HG02970 (cell line): ENCODE measurements around the gene RAP1A.
"Not testable (repeated sequence)": the region's sequence is repeated elsewhere in the genome, so short reads cannot be mapped to it uniquely, and the experiment has no call there.

Experiments
- ATAC-seq: cut with Tn5 transposase; IDR thresholded peaks from one replicate; pipeline ENCODE4 v1.9.1; 2021; ENCODE audit warnings: mild to moderate bottlenecking, moderate library complexity, moderate number of reproducible peaks; ENCODE audit not compliant: unreplicated experiment, low FRiP score

The RAP1A gene

DNA sequence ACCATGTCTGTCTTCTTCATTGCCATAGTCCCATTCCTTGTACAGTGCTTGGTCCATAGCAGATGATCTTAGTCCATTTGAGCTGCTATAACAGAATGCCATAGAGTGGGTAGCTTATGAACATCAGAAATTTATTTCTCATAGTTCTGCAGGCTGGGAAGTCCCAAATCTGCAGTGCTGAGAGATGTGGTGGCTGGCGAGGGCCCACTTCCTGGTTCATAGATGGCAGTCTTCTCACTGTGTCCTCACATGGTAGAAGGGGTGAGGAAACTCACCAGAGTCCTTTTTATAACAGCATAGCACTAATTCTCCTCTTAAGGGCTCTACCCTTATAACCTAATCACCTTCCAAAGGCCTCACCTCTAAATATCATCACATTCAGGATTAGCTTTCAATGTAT, 23.1 kb upstream of the RAP1A start:
- ATAC-seq, result no peak

DNA sequence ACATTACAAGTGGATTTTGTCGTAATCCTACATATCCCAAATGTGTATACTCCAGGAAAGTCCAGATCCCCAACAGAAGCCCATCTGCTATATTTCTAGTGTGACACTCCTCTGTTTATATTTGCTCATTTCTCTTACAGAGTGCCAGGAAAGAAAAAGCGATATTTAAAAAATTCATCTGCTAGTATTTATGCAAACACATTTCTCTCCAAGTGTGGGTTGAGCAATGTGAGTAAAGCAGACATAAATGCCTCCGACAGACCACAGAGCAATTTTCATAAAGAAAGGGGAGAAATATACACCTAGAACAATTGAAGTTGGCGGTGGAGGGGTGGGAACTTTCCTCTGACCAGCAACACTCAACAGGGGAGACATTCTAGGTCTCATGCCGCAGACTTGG, 22.2 kb upstream of the RAP1A start:
- ATAC-seq, result no peak

DNA sequence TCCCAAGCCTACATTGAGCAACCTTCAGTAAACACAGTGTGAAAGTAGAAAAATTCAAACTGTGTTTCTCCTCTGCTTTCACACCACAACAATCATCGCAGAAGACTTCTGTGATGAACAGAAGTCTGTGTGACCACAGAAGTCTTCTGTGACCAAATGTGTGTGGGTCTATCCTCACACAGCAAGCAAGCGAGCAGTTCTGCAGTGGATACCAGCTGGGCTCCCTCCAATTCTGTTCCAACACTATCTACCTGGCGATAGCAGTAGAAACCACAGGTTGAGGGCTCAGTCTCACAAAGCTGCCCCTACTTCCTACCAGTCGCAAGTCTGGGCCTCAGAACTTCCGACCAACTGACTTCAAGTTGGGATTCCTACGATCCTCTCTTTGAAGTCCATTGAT, 21.0 kb upstream of the RAP1A start:
- ATAC-seq, result no peak

DNA sequence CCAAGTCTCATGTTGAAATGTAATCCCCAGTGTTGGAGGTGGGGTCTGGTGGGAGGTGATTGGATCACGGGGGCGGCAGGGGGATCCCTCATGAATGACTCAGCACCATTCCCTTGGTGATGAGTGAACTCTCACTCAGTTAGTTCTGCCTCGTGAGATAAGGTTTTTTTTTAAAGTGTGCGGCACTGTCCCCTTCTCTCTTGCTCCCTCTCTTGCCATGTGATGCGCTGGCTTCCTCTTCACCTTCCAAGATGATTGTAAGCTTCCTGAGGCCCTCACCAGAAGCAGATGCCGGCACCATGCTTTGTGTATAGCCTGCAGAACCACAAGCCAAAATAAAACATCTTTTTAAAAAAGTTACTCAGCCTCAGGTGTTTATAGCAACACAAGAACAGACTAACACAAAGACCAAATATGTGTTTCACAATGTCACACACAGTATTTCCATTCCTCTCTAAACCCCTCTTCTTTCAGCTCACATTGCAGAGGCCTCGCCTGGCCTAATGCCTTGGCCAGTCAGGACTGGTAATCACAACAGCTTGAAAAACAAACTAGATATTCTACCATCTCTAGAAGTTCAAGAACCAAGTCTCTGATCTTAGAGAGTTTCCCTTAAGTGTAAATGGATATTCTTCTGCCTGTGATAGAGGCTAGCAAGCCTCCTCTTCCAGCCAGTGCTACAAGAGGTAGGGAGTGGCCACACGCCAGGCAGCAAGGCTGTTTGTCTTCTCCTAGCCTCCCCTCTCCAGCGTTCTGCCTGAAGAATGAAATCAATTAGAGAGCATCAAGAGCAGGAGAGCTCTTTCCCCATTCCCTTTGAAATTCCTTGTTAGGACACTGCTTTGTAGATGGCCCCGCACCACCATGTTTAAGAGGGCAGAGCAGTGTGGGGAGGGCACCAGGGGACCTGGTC, 19.6 kb upstream of the RAP1A start:
- peak; percentile 3 for ATAC-seq

DNA sequence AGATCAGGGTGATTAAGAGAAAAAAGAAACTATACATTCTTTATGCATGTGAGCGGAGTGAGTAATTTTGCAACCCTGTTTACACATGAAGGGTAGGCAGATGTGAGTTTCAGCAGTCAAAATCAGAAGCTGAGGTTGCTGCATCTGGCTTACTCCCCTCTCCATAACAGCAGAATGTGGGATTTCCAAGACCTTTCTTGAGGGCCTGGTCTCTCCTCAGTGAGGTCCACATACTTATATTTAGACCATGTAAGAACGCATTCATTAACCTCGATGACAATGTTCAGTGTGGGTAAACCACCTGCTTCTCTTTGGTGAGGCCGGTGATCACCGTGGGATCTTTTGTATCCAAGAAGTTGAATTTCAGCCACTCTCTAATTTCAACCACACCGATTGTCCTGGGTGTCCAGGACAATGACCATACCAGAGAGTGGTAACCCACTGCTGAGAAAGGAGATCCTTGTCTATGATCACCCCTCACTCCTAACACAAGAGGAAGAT, 18.7 kb upstream of the RAP1A start:
- ATAC-seq, result peak; percentile 71

DNA sequence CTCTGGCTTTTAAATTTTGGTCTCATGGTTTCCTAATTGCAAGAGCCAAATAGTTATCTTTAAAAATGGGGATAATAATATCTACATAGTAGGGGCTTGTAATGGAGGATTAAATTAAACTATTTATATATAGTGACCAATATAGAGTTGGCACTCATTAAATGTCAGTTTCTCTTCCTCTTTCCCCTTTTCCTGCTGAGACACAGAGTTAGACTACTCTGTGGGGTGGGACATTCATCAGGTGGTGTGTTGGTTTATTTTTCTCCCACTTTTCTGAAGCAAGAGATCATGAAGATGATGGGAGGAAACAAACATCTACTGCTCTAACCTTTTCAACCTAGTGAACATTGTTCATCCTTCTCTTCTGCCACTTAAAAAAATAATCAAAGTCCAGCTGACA, 17.3 kb upstream of the RAP1A start:
- ATAC-seq, result no peak

DNA sequence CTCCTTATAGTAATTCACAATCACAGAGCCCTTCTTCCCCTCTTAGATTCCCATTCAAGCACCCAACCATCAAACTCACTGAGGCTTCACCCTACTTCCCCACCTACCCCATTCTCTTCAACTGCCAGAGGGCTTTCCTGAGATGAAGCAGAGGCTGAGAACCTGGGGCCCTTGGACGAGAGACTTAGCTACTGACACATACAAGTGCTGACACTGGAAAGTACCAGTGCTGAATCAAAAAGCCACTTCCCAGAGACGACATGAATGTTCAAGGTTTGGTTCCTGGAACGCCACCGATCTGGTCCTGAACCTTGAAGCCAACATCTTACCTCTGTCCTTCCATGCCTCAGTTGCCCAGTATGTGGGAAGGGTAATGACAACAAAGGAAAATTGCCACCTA, 16.6 kb upstream of the RAP1A start:
- ATAC-seq, result no peak

DNA sequence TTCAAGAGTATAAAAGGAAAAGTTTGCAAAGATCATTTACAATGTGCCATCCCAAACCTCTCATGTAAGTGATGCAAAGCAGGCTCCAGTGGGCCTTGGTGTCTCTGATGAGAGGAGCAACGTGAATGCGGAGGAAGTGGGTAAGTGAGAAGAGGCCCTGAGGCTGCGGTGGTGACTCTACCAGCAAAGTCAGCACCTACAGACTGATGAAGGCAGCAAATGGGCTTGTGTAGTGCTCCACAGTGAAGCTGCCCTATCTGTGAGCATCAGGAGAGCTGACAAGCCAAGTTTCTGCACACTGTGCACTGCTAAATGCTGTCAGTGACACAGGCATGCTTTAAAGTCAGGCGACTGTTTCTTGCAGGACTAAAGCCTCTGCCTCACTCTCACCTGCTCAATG, 15.6 kb upstream of the RAP1A start:
- no peak for ATAC-seq

DNA sequence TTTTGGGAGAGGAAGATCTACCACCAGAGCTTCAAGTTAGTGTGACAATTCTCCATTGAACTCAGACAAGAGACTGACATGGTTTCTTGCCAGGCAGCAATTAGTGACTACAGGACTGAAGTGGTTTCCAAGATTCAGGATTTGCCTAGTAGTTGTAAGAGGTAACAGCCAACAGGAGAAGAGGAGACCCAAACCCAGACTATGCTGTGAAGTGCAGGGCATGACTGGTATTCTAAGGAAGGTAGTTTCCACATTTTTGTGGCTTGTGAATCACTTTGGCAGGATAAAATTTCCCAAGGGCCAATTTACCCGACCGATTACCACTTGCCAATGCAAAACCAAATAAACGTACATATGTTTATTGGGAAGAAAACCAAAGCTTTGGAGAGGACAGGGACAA, 14.7 kb upstream of the RAP1A start:
- ATAC-seq, result no peak

DNA sequence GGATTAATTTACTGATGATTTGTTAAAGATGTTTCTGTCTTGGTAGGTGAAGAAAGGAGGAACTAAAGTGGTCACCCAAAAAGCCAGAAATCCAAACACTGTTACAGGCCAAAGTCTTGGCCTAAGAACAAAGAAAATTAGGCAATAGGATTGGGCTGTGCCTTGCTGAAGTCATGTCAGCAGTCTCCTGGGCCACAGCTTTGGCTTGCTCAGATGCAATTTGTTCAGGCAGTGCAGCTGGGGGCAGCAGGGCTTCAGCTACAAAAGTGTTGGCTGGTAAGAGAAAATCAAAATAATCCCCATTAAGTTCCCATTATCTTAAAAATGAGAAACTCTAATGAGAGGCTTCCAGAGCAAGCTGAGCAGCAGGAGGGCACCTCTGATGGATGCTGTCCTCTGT, 14.0 kb upstream of the RAP1A start:
- ATAC-seq, result no peak

DNA sequence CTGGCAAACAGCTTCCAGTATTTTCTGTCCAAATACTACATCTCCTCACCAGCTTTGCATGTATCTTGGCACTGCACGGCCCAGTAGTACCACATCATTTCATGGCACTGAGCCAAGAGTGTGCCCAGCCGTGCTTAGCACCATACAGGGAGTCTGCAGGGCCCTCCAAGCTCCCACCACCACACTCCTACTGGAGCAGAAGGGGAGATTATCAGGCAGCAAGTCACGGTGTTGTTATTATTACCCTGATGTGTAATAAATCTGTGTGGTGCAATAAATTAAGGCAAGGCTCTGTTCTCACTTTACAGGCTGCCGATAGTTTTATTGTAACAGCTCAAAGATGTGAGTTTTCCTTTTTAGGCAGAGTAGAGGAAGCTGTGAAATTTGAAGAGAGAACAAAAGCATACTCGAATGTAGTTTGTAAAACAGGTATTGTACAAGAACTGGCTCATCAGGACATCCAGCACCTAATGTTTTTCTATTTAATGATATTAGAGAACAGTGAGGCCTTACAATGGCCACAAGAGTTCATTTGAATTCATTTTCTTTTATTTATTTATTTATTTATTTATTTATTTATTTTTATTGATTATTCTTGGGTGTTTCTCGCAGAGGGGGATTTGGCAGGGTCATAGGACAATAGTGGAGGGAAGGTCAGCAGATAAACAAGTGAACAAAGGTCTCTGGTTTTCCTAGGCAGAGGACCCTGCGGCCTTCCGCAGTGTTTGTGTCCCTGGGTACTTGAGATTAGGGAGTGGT, 13.0 kb upstream of the RAP1A start:
- not testable (repeated sequence) for ATAC-seq

DNA sequence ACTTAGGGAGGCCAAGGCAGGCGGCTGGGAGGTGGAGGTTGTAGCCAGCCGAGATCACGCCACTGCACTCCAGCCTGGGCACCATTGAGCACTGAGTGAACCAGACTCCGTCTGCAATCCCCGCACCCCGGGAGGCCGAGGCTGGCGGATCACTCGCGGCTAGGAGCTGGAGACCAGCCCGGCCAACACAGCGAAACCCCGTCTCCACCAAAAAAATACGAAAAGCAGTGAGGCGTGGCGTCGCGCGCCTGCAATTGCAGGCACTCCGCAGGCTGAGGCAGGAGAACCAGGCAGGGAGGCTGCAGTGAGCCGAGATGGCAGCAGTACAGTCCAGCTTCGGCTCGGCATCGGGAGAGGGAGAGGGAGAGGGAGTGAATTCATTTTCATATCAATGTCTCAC, 11.1 kb upstream of the RAP1A start:
- not testable (repeated sequence) for ATAC-seq

DNA sequence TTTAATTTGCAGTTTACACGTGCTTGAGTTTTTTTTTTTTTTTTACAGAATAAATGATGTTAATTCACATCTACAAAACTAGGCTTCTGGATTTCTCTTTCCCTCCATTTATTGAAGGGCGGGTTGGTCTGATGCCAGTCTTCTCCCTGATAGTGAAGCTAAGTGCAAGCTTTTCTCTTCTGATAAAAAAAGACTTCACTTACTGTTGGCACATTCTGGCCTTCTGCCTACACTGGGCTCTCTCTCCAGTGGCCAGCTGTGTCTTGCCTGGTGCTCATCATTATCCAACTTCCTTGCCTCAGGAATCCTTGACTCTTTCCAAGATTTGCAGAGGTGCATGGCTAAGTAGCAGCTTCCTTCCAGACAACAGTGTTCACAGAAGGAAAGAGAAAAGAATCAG, 7.6 kb upstream of the RAP1A start:
- ATAC-seq, result no peak

DNA sequence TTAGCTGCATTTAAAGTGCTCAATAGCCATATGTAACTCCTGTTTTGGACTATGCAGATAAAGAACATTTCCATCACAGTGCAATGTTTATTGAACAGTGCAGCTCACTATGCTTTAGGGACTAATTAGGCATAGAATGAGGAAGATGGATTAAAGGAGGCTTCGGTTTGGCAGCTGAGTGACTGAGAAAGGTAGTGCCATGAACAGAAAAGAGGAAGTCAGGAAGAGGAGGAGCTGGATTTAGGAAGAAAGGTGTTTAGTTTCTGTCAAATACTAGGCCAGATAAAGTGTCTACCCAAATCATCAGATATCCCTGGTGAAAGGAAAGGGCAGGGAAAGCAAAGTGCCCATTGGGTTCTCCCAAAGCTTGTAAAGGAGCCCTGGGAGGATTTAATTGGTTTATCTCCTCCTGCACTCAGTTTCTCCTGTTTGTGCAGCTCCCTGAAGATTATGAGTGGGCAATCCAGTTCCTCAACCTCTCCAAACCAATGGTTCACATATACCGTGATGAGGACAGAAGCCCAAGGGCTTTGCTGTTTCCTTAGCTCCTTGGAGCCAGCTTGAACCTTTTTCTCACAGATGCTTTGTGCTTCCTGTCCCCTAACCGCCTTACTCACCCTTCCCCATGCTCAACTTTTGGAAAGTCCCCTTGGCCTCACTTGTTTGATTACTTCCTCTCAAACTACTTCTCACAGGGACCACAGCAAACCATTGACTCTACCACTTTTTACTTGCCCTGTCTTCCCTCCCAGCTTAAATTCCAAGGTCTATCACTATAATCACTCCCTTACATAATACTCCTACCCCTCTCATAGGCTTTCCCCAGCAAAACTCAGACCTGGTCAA, 3.5 kb upstream of the RAP1A start:
- ATAC-seq, result peak; percentile 41

DNA sequence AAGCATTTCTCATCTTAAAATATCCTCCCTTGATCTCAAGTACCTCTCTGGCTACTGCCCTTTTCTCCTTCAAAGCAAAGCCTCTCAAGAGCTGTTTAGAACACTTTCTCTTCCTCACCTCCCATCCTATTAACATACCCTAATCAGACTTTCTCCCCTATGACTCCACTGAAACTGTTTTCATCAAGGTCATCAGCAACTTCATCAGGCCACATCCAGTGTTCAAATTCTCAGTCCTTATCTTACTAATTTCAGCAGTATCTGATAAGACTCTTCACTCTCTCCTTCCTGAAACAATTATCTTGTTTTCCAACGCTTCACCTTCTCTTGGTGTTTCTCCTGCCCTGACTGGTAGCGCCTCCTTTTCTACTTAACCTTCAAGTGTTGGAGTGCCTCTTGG, 1.5 kb upstream of the RAP1A start:
- no peak for ATAC-seq

DNA sequence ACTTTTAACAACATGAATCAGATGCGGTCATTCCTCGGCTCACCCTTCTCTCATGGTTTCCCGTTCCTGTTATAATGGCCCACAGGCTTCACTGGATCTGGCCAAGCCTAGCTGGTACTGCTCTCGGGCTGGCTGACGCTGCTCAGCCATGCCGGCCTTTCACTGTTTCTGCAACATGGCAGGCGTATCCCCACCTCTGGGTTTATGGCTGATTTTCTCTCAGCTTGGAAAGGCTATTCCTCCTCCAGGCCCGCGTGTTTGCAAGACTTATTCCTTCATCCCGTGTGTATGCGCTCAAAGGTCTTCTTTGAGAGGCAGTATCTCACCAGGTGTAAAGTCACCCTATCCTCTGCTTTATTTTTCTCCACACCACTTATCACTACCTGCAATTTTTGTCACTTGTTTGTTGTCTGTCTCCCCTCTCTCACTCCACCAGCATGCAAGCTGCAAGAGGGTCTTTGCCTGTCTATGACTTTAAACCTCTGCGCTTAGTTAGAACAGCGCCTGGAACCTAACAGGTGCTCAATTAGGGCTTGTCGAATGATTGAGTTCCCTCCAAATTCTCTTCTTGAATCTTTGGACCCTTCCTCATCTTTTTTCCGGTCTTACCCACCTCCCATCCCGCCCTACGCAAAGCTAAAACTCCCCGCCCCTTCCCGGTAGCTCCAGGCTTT, 491 bp upstream of the RAP1A start:
- ATAC-seq, result no peak

DNA sequence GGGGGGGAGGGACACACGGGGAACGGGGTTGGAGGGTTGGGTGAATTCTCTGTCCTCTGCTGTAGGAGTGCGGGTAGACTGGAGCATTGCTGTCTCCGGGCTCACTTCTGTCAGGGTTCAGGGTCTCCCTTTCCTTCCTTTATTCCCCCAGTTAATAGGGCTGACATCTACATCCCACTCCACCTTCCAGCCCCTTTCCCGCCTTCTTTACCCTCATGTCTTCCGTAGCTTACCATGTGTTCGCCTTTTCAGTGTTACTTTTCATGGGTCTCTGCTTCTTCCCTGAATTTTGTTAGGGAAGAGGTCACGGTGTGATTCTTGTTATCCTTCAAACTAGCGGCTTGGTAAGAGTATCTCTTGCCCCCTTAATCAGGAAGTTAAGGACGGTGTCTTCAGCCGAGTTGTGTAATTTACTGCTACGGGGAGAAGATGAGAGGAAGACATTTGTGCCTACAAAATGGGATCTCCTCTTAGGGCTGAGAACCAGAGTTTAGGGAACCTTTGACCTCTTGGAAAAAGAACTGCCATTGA, 917 bp downstream of the RAP1A start:
- ATAC-seq, result no peak

DNA sequence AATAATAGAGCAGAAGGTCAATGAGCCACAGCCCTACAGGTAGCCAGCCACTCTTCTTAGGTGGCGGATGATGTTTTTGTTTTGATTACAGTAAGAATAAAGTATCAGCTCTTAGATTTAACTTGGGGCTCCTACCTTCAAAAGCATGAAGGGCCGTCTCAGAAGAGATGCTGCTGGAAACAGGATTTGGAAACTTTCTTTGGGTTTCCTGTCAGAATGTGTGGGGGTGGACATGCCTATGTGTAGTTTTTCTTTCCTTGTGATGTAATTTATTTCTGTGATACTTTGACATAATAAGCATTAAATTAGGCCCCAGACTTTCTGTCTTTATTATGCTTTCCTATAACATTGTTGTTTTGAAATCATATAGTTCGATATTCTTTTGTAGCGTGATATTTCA, 1.5 kb downstream of the RAP1A start:
- no peak for ATAC-seq

DNA sequence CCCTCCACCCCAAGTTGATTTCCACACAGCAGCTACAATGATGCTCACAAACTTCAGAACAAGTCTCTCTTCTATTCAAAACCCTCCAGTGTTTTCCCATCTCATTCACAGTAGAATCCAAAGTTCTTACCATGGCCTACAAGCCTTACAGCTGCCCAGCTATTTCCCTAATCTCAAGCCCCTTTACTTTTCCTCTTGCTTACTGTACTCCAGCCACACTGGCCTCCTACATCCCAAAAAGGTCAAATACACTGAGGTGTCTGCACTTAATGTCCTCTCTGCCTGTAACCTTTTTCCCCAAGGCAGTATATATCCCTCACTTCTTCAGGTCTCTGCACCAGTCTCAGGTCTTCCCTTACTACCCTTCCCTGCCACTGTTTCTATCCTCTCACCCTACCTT, 2.6 kb downstream of the RAP1A start:
- ATAC-seq, result no peak

DNA sequence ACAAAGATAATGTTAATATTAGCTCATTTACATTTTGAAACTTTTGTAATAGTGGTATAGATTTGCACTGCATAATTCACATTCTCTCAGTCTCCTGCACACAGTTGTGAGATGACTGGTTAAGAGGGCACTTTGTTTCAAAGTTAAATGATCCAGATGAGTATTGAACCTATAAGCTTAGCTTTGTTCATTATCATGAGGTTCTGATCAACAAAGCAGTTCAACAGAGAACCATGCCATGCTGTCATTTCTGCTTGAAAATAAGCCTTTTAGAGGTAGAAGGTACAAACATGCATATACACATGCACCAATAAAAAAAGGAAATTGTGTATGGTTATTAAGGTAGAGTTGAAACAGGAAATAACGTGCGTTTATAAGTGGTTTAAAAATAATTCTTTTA, 4.8 kb downstream of the RAP1A start:
- no peak for ATAC-seq
